IMR-90 (cell line): ENCODE data around the gene NEDD4L.

ENCODE experiments used
- CEBPB ChIP-seq: IDR thresholded peaks from 2 replicates; pipeline ENCODE4 v1.6.1; 2012; ENCODE audit warnings: low read depth, low read length, improper control_type of control experiment
- CTCF ChIP-seq: conservative IDR thresholded peaks from 2 replicates; pipeline ENCODE4 v1.5.1; 2012; ENCODE audit warnings: mild to moderate bottlenecking, low read depth, low read length, improper control_type of control experiment
- MAFK ChIP-seq: IDR thresholded peaks from 2 replicates; pipeline ENCODE4 v1.6.1; 2012; ENCODE audit warnings: low read depth, low read length, improper control_type of control experiment
- POLR2A ChIP-seq: IDR thresholded peaks from 2 replicates; pipeline ENCODE4 v1.6.1; 2012; ENCODE audit warnings: mild to moderate bottlenecking, low read depth, low read length

DNA sequence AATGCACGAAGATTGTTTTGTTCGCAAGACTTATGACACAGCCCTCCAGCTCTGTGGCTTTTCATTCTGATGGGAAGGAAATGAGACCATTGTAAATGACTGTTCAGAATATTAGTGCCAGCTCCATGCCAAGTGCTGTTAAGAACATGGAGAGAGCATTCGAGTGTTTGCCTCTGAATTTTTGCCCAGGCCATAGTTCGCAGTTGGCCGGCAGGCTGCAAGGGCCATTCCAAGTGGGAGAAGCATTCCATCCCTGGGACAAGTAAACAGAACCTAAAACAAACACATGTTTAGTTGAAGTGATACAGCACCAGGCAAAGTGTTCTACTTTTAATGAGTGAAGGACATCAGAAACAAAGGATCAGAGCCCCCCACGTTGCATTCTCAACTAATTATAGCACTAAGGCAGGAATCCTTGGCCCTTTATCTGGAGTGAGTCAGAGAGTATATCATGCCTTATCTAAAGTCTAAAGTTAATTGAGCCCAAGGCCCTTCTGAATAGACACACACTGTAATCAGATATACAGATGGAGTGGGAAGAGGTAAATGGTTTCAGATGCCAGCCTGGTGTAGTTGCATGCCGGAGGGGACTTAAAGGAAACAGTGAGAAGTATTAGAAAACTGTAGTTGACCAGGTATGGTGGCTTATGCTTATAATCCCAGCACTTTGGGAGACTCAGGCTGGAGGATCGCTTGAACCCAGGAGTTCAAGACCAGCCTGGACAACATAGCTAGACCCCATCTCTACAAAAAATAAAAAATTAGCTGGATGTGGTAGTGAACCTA, 53.3 kb downstream of the NEDD4L start:
- TF ChIP-seq CTCF (no peak), MAFK (no peak), CEBPB (no peak), POLR2A (no peak)
